Smooth muscle cell (in vitro differentiated cells): ENCODE results near the gene FRY. TPM values are rescaled to one million over a fixed set of nuclear protein-coding genes. Genes with fewer than 3 reads are reported as not detected.

ENCODE experiments used
- DNase-seq: peaks from one replicate; lab custom pipeline; 2025; ENCODE audit not compliant: unreplicated experiment; lab: John Stamatoyannopoulos, UW
- H2AFZ ChIP-seq: fragments of 200-600 bp; sonication (generic); 2 replicates; pipeline ENCODE4 v1.6.0; 2016; ENCODE audit warnings: antibody characterized with exemption, low read depth, mild to moderate bottlenecking
- H3F3A ChIP-seq: fragments of 200-600 bp; sonication (generic); 2 replicates; pipeline ENCODE4 v1.6.0; 2017; ENCODE audit warnings: antibody characterized with exemption, low read depth
- H3K27ac ChIP-seq: fragments of 200-600 bp; sonication (generic); 2 replicates; pipeline ENCODE4 v1.5.1; 2016; ENCODE audit warnings: low read depth, mild to moderate bottlenecking
- H3K27me3 ChIP-seq: fragments of 200-600 bp; sonication (generic); 2 replicates; pipeline ENCODE4 v1.6.1; 2016; ENCODE audit warnings: low read depth, mild to moderate bottlenecking
- H3K36me3 ChIP-seq: fragments of 200-600 bp; sonication (generic); 2 replicates; pipeline ENCODE4 v1.5.1; 2016; ENCODE audit warnings: low read depth
- H3K4me1 ChIP-seq: fragments of 200-600 bp; sonication (generic); 2 replicates; pipeline ENCODE4 v1.5.1; 2016; ENCODE audit warnings: low read depth
- H3K4me2 ChIP-seq: fragments of 200-600 bp; sonication (generic); 2 replicates; pipeline ENCODE4 v1.6.0; 2016; ENCODE audit warnings: mild to moderate bottlenecking
- H3K4me3 ChIP-seq: fragments of 200-600 bp; sonication (generic); 2 replicates; pipeline ENCODE4 v1.5.1; 2016; ENCODE audit warnings: mild to moderate bottlenecking
- H3K79me2 ChIP-seq: fragments of 200-600 bp; sonication (generic); 2 replicates; pipeline ENCODE4 v1.6.0; 2016; ENCODE audit warnings: low read depth, mild to moderate bottlenecking
- H3K9ac ChIP-seq: fragments of 200-600 bp; sonication (generic); 2 replicates; pipeline ENCODE4 v1.6.0; 2016; ENCODE audit warnings: low read depth
- H3K9me3 ChIP-seq: fragments of 200-600 bp; sonication (generic); replicated peaks from 2 replicates; pipeline ENCODE4 v1.5.1; 2016; ENCODE audit warnings: low read depth
- H4K20me1 ChIP-seq: fragments of 200-600 bp; sonication (generic); 2 replicates; pipeline ENCODE4 v1.6.0; 2016; ENCODE audit warnings: low read depth
- CTCF ChIP-seq: fragments of 200-600 bp; sonication (generic); IDR thresholded peaks from 2 replicates; pipeline ENCODE4 v1.5.1; 2017; ENCODE audit warnings: borderline replicate concordance, mild to moderate bottlenecking, antibody characterized with exemption; ENCODE audit not compliant: insufficient read depth, poor library complexity, severe bottlenecking
- WGBS: methylation state at CpG from one replicate; pipeline ENCODE4 v1.1.7; 2016; ENCODE audit warnings: low lambda C conversion rate; 5-methylcytosine and 5-hydroxymethylcytosine counted together
- polyA plus RNA-seq: library from polyadenylated mRNA; unstranded; fragments of >200 nt; fragmentation: Nextera tagmentation; extraction: Ambion mirVana; gene quantifications from 2 replicates; pipeline ENCODE4 v1.2.1, GENCODE V29; 2016
- total RNA-seq: library from RNA; depleted of rRNA; stranded (reverse); fragments of >200 nt; gene quantifications from 2 replicates; pipeline ENCODE4 v1.2.3, GENCODE V29; 2014

The FRY gene
- total and polyA plus RNA-seq, 2 experiments from 2014 or later, result 1.1 to 3.2 TPM

- Histone ChIP-seq H3K4me1 (no peaks in the 10 kb centered on the region), H3K27me3 (no peaks in the 10 kb centered on the region), H3K27ac (no peak overlapping the region), H3K9ac (no peak overlapping the region), H3K4me2 (no peak overlapping the region), H2AFZ (no peak overlapping the region), H4K20me1 (no peaks in the 10 kb centered on the region), H3K4me3 (no peak overlapping the region), H3K36me3 (no peaks in the 10 kb centered on the region), H3F3A (no peaks in the 10 kb centered on the region), H3K79me2 (no peaks in the 10 kb centered on the region), H3K9me3 (no peaks in the 10 kb centered on the region)
- 90% methylated on average over 3 of the region's 3 CpGs for WGBS
- DNase-seq, result no peak
- no peak for TF ChIP-seq CTCF
Observed at GRCh38 chr13:32040689-32041088, 9.1 kb downstream of the FRY start.

- Histone ChIP-seq H3K9ac (no peak overlapping the region), H3K36me3 (no peaks in the 10 kb centered on the region), H3K27me3 (no peaks in the 10 kb centered on the region), H3K79me2 (no peaks in the 10 kb centered on the region), H3K9me3 (no peaks in the 10 kb centered on the region), H3K4me3 (no peak overlapping the region), H3K27ac (no peak overlapping the region), H4K20me1 (no peaks in the 10 kb centered on the region), H3K4me2 (no peak overlapping the region), H2AFZ (no peak overlapping the region), H3F3A (no peaks in the 10 kb centered on the region), H3K4me1 (peaks cover 4% of the 10 kb centered on the region)
- TF ChIP-seq CTCF, result no peak
- 94% methylated on average over 5 of the region's 5 CpGs for WGBS
- no peak for DNase-seq
Observed at GRCh38 chr13:32041429-32041828, 9.9 kb downstream of the FRY start.

GRCh38 chr13:32042551-32042950 lies 11.0 kb downstream of the FRY start:
- Histone ChIP-seq H3K4me2 (no peak overlapping the region), H3K27ac (no peak overlapping the region), H3K79me2 (no peaks in the 10 kb centered on the region), H3K27me3 (no peaks in the 10 kb centered on the region), H3K9me3 (no peaks in the 10 kb centered on the region), H3F3A (no peaks in the 10 kb centered on the region), H3K9ac (no peak overlapping the region), H4K20me1 (no peaks in the 10 kb centered on the region), H3K4me3 (no peak overlapping the region), H2AFZ (no peak overlapping the region), H3K4me1 (peaks cover 7% of the 10 kb centered on the region), H3K36me3 (no peaks in the 10 kb centered on the region)
- no peak for TF ChIP-seq CTCF
- DNase-seq, result no peak

GRCh38 chr13:32044446-32044845 lies 12.9 kb downstream of the FRY start:
- Histone ChIP-seq H2AFZ (no peak overlapping the region), H3K4me2 (no peak overlapping the region), H3K9me3 (no peaks in the 10 kb centered on the region), H4K20me1 (no peaks in the 10 kb centered on the region), H3F3A (no peaks in the 10 kb centered on the region), H3K9ac (no peak overlapping the region), H3K79me2 (no peaks in the 10 kb centered on the region), H3K4me1 (peaks cover 7% of the 10 kb centered on the region), H3K27ac (no peak overlapping the region), H3K4me3 (no peak overlapping the region), H3K27me3 (no peaks in the 10 kb centered on the region), H3K36me3 (no peaks in the 10 kb centered on the region)
- no peak for DNase-seq
- 95% methylated on average over 1 of the region's 1 CpG for WGBS
- no peak for TF ChIP-seq CTCF
